SH-SY5Y (cell line): ENCODE measurements around the gene ZCCHC7.

Source experiments
- GATA2 ChIP-seq: IDR thresholded peaks from 2 replicates; pipeline ENCODE4 v1.6.1; 2011; ENCODE audit warnings: mild to moderate bottlenecking, low read depth, low read length
- GATA3 ChIP-seq: IDR thresholded peaks from 2 replicates; pipeline ENCODE4 v1.6.1; 2011; ENCODE audit warnings: low read depth, mild to moderate bottlenecking, low read length, moderate library complexity

DNA sequence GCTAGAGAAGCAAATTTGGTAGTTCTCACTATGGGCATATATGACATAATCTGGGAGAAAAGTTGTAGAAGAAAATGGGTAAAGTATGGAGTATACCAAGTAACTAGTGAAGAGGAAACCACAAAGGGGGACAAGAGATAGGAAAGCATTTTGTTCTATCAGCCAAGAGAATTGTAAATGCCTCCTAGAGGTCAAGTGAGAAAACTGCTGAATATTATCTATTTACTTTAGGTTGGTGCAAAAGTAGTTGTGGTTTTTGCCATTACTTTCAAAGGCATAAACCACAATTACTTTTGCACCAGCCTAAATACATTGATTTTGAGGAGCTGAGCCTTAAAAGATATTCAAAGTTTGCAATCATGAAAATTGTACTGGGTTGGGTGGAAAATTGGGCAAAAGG lies 175.4 kb downstream of the ZCCHC7 start:
- TF ChIP-seq GATA2 (no peak), GATA3 (no peak)
